NCI-H446 treated with DMSO at 0.1 percent for 48 hours (cell line): Measurements from ENCODE around the gene SERPINB6.
"Not testable (repeated sequence)": the region's sequence is repeated elsewhere in the genome, so short reads cannot be mapped to it uniquely, and the experiment has no call there.

Source experiments
- DNase-seq: peaks from one replicate; lab custom pipeline; 2025; lab: John Stamatoyannopoulos, UW

SERPINB6 gene

GRCh38 chr6:2958776-2959175, 12.6 kb downstream of the SERPINB6 start:
- no peak for DNase-seq

GRCh38 chr6:2958331-2958711, 13.0 kb downstream of the SERPINB6 start:
- DNase-seq = no peak

- no peak for DNase-seq
Observed at GRCh38 chr6:2957696-2958330, 13.6 kb downstream of the SERPINB6 start.

- no peak for DNase-seq
Observed at GRCh38 chr6:2956930-2957685, 14.3 kb downstream of the SERPINB6 start.

- no peak for DNase-seq
Observed at GRCh38 chr6:2953098-2953497, 18.3 kb downstream of the SERPINB6 start.

GRCh38 chr6:2952557-2953095, 18.7 kb downstream of the SERPINB6 start:
- DNase-seq = peak; percentile 4

- DNase-seq = no peak
Observed at GRCh38 chr6:2951728-2952127, 19.6 kb downstream of the SERPINB6 start.

GRCh38 chr6:2950713-2951112, 20.7 kb downstream of the SERPINB6 start:
- DNase-seq = no peak

GRCh38 chr6:2949536-2950083, 21.8 kb downstream of the SERPINB6 start:
- no peak for DNase-seq

GRCh38 chr6:2949121-2949520, 22.2 kb downstream of the SERPINB6 start:
- DNase-seq = no peak

GRCh38 chr6:2948228-2949025, 22.9 kb downstream of the SERPINB6 start:
- no peak for DNase-seq

- DNase-seq = no peak
Observed at GRCh38 chr6:2947445-2947844, 23.9 kb downstream of the SERPINB6 start.

GRCh38 chr6:2945153-2945452, 26.3 kb downstream of the SERPINB6 start:
- no peak for DNase-seq

GRCh38 chr6:2944405-2945152, 26.8 kb downstream of the SERPINB6 start:
- DNase-seq = no peak

GRCh38 chr6:2943564-2943955, 27.8 kb downstream of the SERPINB6 start:
- no peak for DNase-seq

- no peak for DNase-seq
Observed at GRCh38 chr6:2942914-2943563, 28.3 kb downstream of the SERPINB6 start.

- DNase-seq = not testable (repeated sequence)
Observed at GRCh38 chr6:2942116-2942515, 29.3 kb downstream of the SERPINB6 start.

GRCh38 chr6:2940851-2941250, 30.5 kb downstream of the SERPINB6 start:
- DNase-seq = no peak

- DNase-seq = no peak
Observed at GRCh38 chr6:2940010-2940850, 31.1 kb downstream of the SERPINB6 start.

GRCh38 chr6:2939315-2940009, 31.9 kb downstream of the SERPINB6 start:
- no peak for DNase-seq
